ENCODE measurements around the gene ACOX3.
"Not testable (repeated sequence)": the region's sequence is repeated elsewhere in the genome, so short reads cannot be mapped to it uniquely, and the experiment has no call there.

The ACOX3 gene

GRCh38 chr4:8440492-8441311 is at the start of gene ACOX3, which contains the start of gene TRMT44:
TSS of gene ACOX3 (minus strand) at chr4:8440723. CDS start at chr4:8416521, 24,202 bp downstream.
TSS of gene TRMT44 (plus strand) at chr4:8440777. CDS start at chr4:8440823, 46 bp downstream.
- peak; percentile 57 for DNase-seq (ENCODE audit: insufficient read length, low spot score)
- no peak for FAIRE-seq
- TF ChIP-seq CTCF (IDR thresholded peaks at IDR 0.05; ENCODE audit: insufficient read depth, missing control alignments), result no peak

GRCh38 chr4:8488791-8489369 is 48.4 kb upstream of the ACOX3 start:
- TF ChIP-seq CTCF (IDR thresholded peaks at IDR 0.05; ENCODE audit: insufficient read depth, missing control alignments), result no peak
- DNase-seq (ENCODE audit: insufficient read length, low spot score) (no peak), FAIRE-seq (no peak)

GRCh38 chr4:8486643-8487042 is 46.1 kb upstream of the ACOX3 start:
- DNase-seq (ENCODE audit: insufficient read length, low spot score); FAIRE-seq: not testable (repeated sequence)

- DNase-seq (ENCODE audit: insufficient read length, low spot score) (no peak), FAIRE-seq (no peak)
- no peak for TF ChIP-seq CTCF (IDR thresholded peaks at IDR 0.05; ENCODE audit: insufficient read depth, missing control alignments)
These were observed 39.7 kb upstream of the ACOX3 start for GRCh38 chr4:8480221-8480620.

GRCh38 chr4:8478801-8479744 is 38.5 kb upstream of the ACOX3 start:
- FAIRE-seq, result no peak
- no peak for TF ChIP-seq CTCF (IDR thresholded peaks at IDR 0.05; ENCODE audit: insufficient read depth, missing control alignments)
- no peak for DNase-seq (ENCODE audit: insufficient read length, low spot score)

- no peak for DNase-seq (ENCODE audit: insufficient read length, low spot score)
- no peak for TF ChIP-seq CTCF (IDR thresholded peaks at IDR 0.05; ENCODE audit: insufficient read depth, missing control alignments)
- FAIRE-seq, result no peak
These were observed 37.8 kb upstream of the ACOX3 start for GRCh38 chr4:8478371-8478770.

GRCh38 chr4:8477676-8478075 is 37.2 kb upstream of the ACOX3 start:
- no peak for TF ChIP-seq CTCF (IDR thresholded peaks at IDR 0.05; ENCODE audit: insufficient read depth, missing control alignments)
- FAIRE-seq (no peak), DNase-seq (ENCODE audit: insufficient read length, low spot score) (no peak)

All from D721Med (cell line).